Thyroid gland (tissue), 4 donors: Measurements from ENCODE around the gene CDX1. TPM values are rescaled to one million over a fixed set of nuclear protein-coding genes. Genes with fewer than 3 reads are reported as not detected.

ENCODE experiments used
- DNase-seq, 2 donors: peaks; one replicate each; pipeline ENCODE4 v3.0.0-alpha.2; 2019
- H3K27ac ChIP-seq, 3 donors: fragments of 200-600 bp; sonication (generic); 1 replicate in 2 of 3; 2 replicates in 1 of 3; pipeline ENCODE4 v1.5.1; 2016 to 2019; ENCODE audit warnings: mild to moderate bottlenecking in 1 of 3, moderate library complexity in 1 of 3
- H3K27me3 ChIP-seq: fragments of 200-600 bp; sonication (generic); one replicate; pipeline ENCODE4 v1.5.1; 2019
- H3K36me3 ChIP-seq, 2 donors: fragments of 200-600 bp; sonication (generic); one replicate each; pipeline ENCODE4 v1.5.1; 2016 to 2019
- H3K4me1 ChIP-seq, 2 donors: fragments of 200-600 bp; sonication (generic); one replicate each; pipeline ENCODE4 v1.5.1; 2017 to 2019
- H3K4me3 ChIP-seq, 3 donors: fragments of 200-600 bp; sonication (generic); replicated peaks in 1 of 3; 1 replicate in 2 of 3; 2 replicates in 1 of 3; pipeline ENCODE4 v1.5.1; 2016; ENCODE audit warnings: mild to moderate bottlenecking in 1 of 3
- H3K9me3 ChIP-seq: fragments of 200-600 bp; sonication (generic); one replicate; pipeline ENCODE4 v1.5.1; 2017
- POLR2A ChIP-seq, 2 donors: fragments of 450-650 bp; IDR thresholded peaks; one replicate each; pipeline ENCODE4 v1.6.1; 2017; ENCODE audit warnings: antibody characterized with exemption in 2 of 2, mild to moderate bottlenecking in 2 of 2, moderate library complexity in 1 of 2
- WGBS, 2 donors: methylation state at CpG; one replicate each; pipeline ENCODE4 v1.1.5; 2017; 5-methylcytosine and 5-hydroxymethylcytosine counted together
- intact Hi-C: fragments of 100-400 bp; cut with DNase I; formaldehyde crosslinking; loops from one replicate; pipeline ENCODE4 v1.15.1; 2023
- total RNA-seq, 4 donors: library from RNA; depleted of rRNA; stranded (reverse); fragments of >200 nt; gene quantifications; one replicate each; pipeline ENCODE4 v1.2.3, GENCODE V29; 2016
- TF ChIP-seq, protein P1 (sequence below), 6 experiments: fragments of 200-600 bp in 3 of 6; fragments of 450-650 bp in 3 of 6; sonication (generic) in 3 of 6; IDR thresholded peaks; one replicate each; pipeline ENCODE4 v1.5.1; 2016 to 2019; ENCODE audit warnings: antibody characterized with exemption in 6 of 6, mild to moderate bottlenecking in 2 of 6, inconsistent platforms in 1 of 6, moderate library complexity in 1 of 6

The CDX1 gene
- total RNA-seq, 4 donors from 2014 or later = not detected

DNA sequence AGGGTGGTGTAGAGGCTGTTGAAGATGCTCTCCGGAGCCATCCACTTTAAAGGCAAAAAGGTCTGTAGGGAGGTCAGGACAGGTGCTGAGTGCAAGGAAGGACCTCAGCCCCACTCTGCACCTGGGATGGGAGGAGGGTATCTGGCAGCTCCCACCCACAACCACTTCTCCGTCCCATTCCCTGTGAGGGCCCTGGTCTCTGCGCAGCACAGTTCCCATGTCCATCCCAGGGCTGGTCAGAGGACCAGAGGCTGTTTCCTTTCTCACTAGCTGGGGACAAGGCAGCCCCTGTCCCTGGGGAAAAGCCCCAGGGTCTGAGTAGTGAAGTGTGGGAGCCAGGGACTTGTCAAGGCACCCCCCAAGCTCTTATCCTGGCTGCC lies 46.5 kb upstream of the CDX1 start:
- 85 to 86% methylated on average over 1 to 3 of the region's 3 CpGs for WGBS, 2 donors

DNA sequence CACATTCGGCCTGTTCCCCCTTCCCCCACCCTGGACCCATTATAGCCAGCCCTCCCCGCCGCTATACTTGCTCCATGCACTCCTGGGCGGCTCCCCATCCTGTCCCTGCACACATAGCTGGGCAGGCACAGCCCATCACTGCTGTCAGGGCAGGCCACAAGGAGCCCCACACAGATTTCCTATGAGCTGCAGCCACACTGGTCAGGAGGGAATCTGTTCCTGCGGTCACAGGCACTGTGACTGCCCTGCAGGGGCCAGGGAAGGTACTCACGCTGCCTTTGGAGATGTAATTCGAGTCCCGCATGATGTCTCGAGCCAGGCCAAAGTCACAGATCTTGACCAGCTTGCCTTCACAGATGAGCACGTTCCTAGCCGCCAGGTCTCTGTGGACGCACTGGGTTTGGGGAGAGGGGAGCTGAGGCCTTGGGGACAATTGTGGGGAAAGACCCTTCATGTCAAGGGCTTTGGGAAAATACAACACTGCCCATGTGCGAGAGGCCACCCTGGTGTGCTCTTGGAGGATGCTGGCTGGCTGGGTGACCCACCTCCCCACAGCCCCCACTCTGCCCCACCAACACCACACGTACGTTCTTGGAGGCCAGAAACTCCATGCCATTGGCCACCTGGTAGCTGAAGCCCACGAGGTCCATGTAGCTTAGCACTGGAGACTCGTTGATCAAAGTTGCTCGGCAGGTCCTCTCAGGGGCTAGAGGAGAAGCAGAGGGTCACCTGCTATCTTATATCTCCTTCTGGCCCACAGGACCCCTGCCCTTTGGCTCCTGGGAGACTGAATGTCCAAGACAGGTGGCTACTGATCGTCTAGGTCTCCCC lies 45.7 kb upstream of the CDX1 start:
- Histone ChIP-seq H3K36me3 (no peaks in the 10 kb centered on the region), H3K4me3 (no peak overlapping the region), H3K27ac (no peak overlapping the region), H3K27me3 (no peaks in the 10 kb centered on the region), H3K4me1 (no peaks in the 10 kb centered on the region), H3K9me3 (no peaks in the 10 kb centered on the region)
- no peak for TF ChIP-seq POLR2A (IDR thresholded peaks at IDR 0.05)
- TF ChIP-seq, protein P1, sequence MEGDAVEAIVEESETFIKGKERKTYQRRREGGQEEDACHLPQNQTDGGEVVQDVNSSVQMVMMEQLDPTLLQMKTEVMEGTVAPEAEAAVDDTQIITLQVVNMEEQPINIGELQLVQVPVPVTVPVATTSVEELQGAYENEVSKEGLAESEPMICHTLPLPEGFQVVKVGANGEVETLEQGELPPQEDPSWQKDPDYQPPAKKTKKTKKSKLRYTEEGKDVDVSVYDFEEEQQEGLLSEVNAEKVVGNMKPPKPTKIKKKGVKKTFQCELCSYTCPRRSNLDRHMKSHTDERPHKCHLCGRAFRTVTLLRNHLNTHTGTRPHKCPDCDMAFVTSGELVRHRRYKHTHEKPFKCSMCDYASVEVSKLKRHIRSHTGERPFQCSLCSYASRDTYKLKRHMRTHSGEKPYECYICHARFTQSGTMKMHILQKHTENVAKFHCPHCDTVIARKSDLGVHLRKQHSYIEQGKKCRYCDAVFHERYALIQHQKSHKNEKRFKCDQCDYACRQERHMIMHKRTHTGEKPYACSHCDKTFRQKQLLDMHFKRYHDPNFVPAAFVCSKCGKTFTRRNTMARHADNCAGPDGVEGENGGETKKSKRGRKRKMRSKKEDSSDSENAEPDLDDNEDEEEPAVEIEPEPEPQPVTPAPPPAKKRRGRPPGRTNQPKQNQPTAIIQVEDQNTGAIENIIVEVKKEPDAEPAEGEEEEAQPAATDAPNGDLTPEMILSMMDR (IDR thresholded peaks at IDR 0.05) = no peak
- intact Hi-C loops = no loop called here
- DNase-seq = no peak
- WGBS, 2 donors = 78 to 80% methylated on average over 17 to 19 of the region's 19 CpGs

More for the DNA sequence above, 46.5 kb upstream of the CDX1 start:
- intact Hi-C loops = no loop called here
- H3K27me3 ChIP-seq = no peaks in the 10 kb centered on the region
- H3K27ac ChIP-seq = no peak overlapping the region
- no peaks in the 10 kb centered on the region for H3K36me3 ChIP-seq
- no peak overlapping the region for H3K4me3 ChIP-seq
- TF ChIP-seq, protein P1 (IDR thresholded peaks at IDR 0.05) = no peak
- no peak for TF ChIP-seq POLR2A (IDR thresholded peaks at IDR 0.05)
- H3K4me1 ChIP-seq = no peaks in the 10 kb centered on the region
- DNase-seq = no peak
- H3K9me3 ChIP-seq = no peaks in the 10 kb centered on the region

DNA sequence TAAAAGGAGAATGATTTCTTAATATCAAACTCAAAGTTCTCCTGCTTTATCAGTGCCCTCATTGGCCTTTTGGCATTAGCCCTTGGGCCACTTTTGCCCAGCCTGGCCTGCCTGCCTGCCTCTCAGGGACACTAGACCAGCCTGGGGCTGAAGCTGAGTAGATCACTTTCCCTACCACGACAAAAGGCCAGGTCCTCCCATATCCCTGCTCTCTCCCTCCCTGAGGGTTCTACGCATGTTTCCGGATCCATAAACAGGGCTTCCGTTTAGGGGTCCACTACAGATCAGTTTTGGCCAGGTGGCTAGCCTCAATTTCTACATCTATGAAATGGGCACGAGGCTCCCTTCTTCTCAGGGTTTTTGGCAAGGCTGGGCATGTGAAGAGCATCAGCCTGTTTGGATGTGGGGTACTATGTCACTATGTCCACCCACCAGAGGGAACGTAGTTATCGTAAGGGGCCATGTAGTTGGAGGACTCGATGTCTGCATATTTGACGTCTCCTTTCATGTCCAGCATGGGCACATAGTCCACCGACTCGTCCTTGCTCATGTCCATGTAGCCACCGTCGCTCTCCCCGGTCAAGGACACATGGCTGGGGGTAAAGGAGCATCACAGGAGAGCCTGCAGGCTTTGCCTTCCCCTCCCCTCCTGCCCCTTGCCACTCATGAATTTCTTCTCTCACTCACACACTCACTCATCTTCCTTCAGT lies 45.0 kb upstream of the CDX1 start:
- intact Hi-C loops = no loop called here
- H3K4me3 ChIP-seq = no peak overlapping the region
- H3K4me1 ChIP-seq = no peaks in the 10 kb centered on the region
- TF ChIP-seq POLR2A (IDR thresholded peaks at IDR 0.05) = no peak
- TF ChIP-seq, protein P1 (IDR thresholded peaks at IDR 0.05) = no peak
- no peaks in the 10 kb centered on the region for H3K9me3 ChIP-seq
- H3K27me3 ChIP-seq = no peaks in the 10 kb centered on the region
- H3K27ac ChIP-seq = no peak overlapping the region
- no peaks in the 10 kb centered on the region for H3K36me3 ChIP-seq
- no peak for DNase-seq
- 94 to 95% methylated on average over 14 of the region's 14 CpGs for WGBS, 2 donors

GRCh38 chr5:150122158-150122510 lies 44.4 kb upstream of the CDX1 start:
- intact Hi-C loops = no loop called here
- 52 to 70% methylated on average over 5 of the region's 5 CpGs for WGBS, 2 donors
- Histone ChIP-seq H3K4me1 (no peaks in the 10 kb centered on the region), H3K27me3 (no peaks in the 10 kb centered on the region), H3K36me3 (no peaks in the 10 kb centered on the region), H3K9me3 (no peaks in the 10 kb centered on the region), H3K27ac (no peak overlapping the region), H3K4me3 (no peak overlapping the region)
- DNase-seq = no peak
- TF ChIP-seq, protein P1 (IDR thresholded peaks at IDR 0.05) = no peak
- TF ChIP-seq POLR2A (IDR thresholded peaks at IDR 0.05) = no peak
